HG03039 (cell line): ENCODE measurements around the gene BBS1.
A peak's percentile ranks its signal among the peaks of the same experiment; 100 is the strongest.

Experiments used
- ATAC-seq: cut with Tn5 transposase; IDR thresholded peaks from one replicate; pipeline ENCODE4 v1.9.1; 2021; ENCODE audit warnings: mild to moderate bottlenecking, moderate library complexity; ENCODE audit not compliant: unreplicated experiment

The BBS1 gene

GRCh38 chr11:66548774-66549630, 38.6 kb downstream of the BBS1 start:
- no peak for ATAC-seq

- ATAC-seq: no peak
Observed at GRCh38 chr11:66549696-66550095, 39.3 kb downstream of the BBS1 start.

- ATAC-seq: no peak
Observed at GRCh38 chr11:66550887-66551286, 40.5 kb downstream of the BBS1 start.

- no peak for ATAC-seq
Observed at GRCh38 chr11:66554602-66555001, 44.2 kb downstream of the BBS1 start.

- ATAC-seq: no peak
Observed at GRCh38 chr11:66555416-66555815, 45.0 kb downstream of the BBS1 start.

GRCh38 chr11:66556086-66556485, 45.7 kb downstream of the BBS1 start:
- no peak for ATAC-seq

GRCh38 chr11:66557733-66558326, 47.4 kb downstream of the BBS1 start:
- ATAC-seq: no peak

GRCh38 chr11:66559142-66559865, 48.9 kb downstream of the BBS1 start:
- no peak for ATAC-seq

GRCh38 chr11:66559866-66560676, 49.6 kb downstream of the BBS1 start:
- ATAC-seq: no peak

- ATAC-seq: no peak
Observed at GRCh38 chr11:66561178-66561974, 50.9 kb downstream of the BBS1 start.

- no peak for ATAC-seq
Observed at GRCh38 chr11:66561975-66562248, 51.5 kb downstream of the BBS1 start.

- no peak for ATAC-seq
Observed at GRCh38 chr11:66562275-66562674, 51.8 kb downstream of the BBS1 start.

- no peak for ATAC-seq
Observed at GRCh38 chr11:66562907-66563583, 52.6 kb downstream of the BBS1 start.

GRCh38 chr11:66563832-66564231, 53.4 kb downstream of the BBS1 start:
- ATAC-seq: no peak

GRCh38 chr11:66564538-66564937, 54.1 kb downstream of the BBS1 start:
- no peak for ATAC-seq

- ATAC-seq: no peak
Observed at GRCh38 chr11:66564984-66565383, 54.5 kb downstream of the BBS1 start.

GRCh38 chr11:66566221-66566620, 55.8 kb downstream of the BBS1 start:
- ATAC-seq: no peak

- no peak for ATAC-seq
Observed at GRCh38 chr11:66567787-66568123, 57.3 kb downstream of the BBS1 start.

GRCh38 chr11:66568124-66568916, 57.9 kb downstream of the BBS1 start, which contains the start of gene CTSF:
CTSF (minus strand) TSS chr11:66568606; CDS start chr11:66568486, 120 bp downstream.
- ATAC-seq: peak; percentile 61
